HCT116 (cell line): Measurements from ENCODE around the gene C1QTNF12.

Experiments used
- CEBPB ChIP-seq: IDR thresholded peaks from 2 replicates; pipeline ENCODE4 v1.6.1; 2012; ENCODE audit warnings: low read depth
- POLR2AphosphoS5 ChIP-seq: IDR thresholded peaks from 2 replicates; pipeline ENCODE4 v1.6.1; 2011; ENCODE audit warnings: mild to moderate bottlenecking, low read depth, low read length, moderate library complexity
- TF ChIP-seq, protein P1 (sequence below), 3 experiments: fragments of 200-600 bp in 1 of 3; sonication (generic) in 1 of 3; IDR thresholded peaks in 2 of 3; conservative IDR thresholded peaks in 1 of 3; 2 replicates each; pipeline ENCODE4 v1.5.1; 2012 to 2017; ENCODE audit warnings: low read depth in 2 of 3, low read length in 2 of 3, antibody characterized with exemption in 1 of 3, borderline replicate concordance in 1 of 3, control low read depth in 1 of 3, mild to moderate bottlenecking in 1 of 3, mixed read lengths in 1 of 3, mixed run types in 1 of 3, moderate library complexity in 1 of 3; ENCODE audit not compliant: insufficient read depth in 1 of 3

DNA sequence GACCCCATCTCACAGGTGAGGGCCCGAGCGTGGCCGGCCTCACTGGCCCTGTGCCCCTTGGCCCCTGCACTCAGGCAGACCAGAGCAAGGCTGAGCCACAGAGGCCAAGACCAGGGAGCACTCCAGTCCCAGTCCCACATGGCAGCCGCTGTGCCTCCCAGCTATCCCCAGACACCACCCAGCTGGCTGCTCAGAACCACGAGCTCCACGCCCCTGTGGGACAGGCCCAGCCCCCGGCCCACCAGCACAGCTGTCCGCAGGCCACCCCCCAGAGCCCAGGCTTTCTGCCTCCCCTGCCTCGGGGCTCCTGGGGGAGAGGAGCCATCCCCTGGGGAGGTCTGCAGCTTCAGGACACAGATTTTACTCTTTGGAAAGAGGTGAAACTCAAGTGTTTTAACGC, 9.1 kb upstream of the C1QTNF12 start:
- TF ChIP-seq, protein P1, sequence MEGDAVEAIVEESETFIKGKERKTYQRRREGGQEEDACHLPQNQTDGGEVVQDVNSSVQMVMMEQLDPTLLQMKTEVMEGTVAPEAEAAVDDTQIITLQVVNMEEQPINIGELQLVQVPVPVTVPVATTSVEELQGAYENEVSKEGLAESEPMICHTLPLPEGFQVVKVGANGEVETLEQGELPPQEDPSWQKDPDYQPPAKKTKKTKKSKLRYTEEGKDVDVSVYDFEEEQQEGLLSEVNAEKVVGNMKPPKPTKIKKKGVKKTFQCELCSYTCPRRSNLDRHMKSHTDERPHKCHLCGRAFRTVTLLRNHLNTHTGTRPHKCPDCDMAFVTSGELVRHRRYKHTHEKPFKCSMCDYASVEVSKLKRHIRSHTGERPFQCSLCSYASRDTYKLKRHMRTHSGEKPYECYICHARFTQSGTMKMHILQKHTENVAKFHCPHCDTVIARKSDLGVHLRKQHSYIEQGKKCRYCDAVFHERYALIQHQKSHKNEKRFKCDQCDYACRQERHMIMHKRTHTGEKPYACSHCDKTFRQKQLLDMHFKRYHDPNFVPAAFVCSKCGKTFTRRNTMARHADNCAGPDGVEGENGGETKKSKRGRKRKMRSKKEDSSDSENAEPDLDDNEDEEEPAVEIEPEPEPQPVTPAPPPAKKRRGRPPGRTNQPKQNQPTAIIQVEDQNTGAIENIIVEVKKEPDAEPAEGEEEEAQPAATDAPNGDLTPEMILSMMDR (IDR thresholded peaks at IDR 0.05 in 2 of 3, conservative IDR thresholded peaks at IDR 0.05 in 1 of 3; ENCODE audit: borderline replicate concordance in 1 of 3, insufficient read depth in 1 of 3, low read depth in 2 of 3, low read length in 2 of 3): no peak
- TF ChIP-seq POLR2AphosphoS5: no peak
- TF ChIP-seq CEBPB: no peak
